K562 (cell line): ENCODE measurements around the gene API5. TPM values are rescaled to one million over a fixed set of nuclear protein-coding genes. Genes with fewer than 3 reads are reported as not detected.

Source experiments
- ATAC-seq: fragments of 200-7000 bp; cut with Tn5 transposase; 3 replicates; pipeline ENCODE4 v1.9.1; 2020; ENCODE audit warnings: moderate library complexity
- BruUV-seq: library from RNA; stranded (reverse); fragments of 400-500 nt; replicated peaks from 2 replicates; lab custom pipeline; 2021; lab: Mats Ljungman, UMichigan
- CTCF ChIA-PET: fragments of 300-600 bp; formaldehyde crosslinking; extraction: SDS; loops from one replicate; lab custom pipeline; 2021; ENCODE audit warnings: low intra/inter-chr PET ratio; lab: Yijun Ruan, JAX
- POLR2A ChIA-PET: fragments of 300-600, 350-650 bp; sonication (Branson Sonifier 250); formaldehyde crosslinking; extraction: SDS; loops from one replicate; lab custom pipeline; 2021; ENCODE audit warnings: antibody characterized with exemption, inconsistent platforms; lab: Yijun Ruan, JAX
- DNase-seq, 4 experiments: peaks; one replicate each; pipeline versions ENCODE4 v3.0.0 to v3.0.0-alpha.2; 2011 to 2018; ENCODE audit warnings: low spot score in 3 of 4, mixed read lengths in 3 of 4; ENCODE audit errors: extremely low read depth in 1 of 4
- FAIRE-seq: peaks from 2 replicates; lab custom pipeline; 2011; peaks lifted over from hg19 to GRCh38; lab: Jason Lieb, UNC
- H2AFZ ChIP-seq: 2 replicates; pipeline ENCODE4 v1.6.0; 2011; ENCODE audit warnings: low read depth, low read length, control low read depth, inconsistent platforms
- H3K27ac ChIP-seq: fragments of 200-600 bp; 3 replicates; pipeline ENCODE4 v1.8.0; 2011; ENCODE audit warnings: low read depth, mild to moderate bottlenecking, control low read depth, inconsistent platforms, low read length, moderate library complexity, mixed read lengths; ENCODE audit errors: extremely low read depth
- H3K27me3 ChIP-seq, 2 experiments: fragments of 300-600 bp in 1 of 2; 2 replicates in 1 of 2; 3 replicates in 1 of 2; pipeline versions ENCODE4 v1.6.0 to v1.8.0; 2011; ENCODE audit warnings: inconsistent platforms in 2 of 2, low read length in 2 of 2, mild to moderate bottlenecking in 1 of 2, mixed read lengths in 1 of 2, moderate library complexity in 1 of 2; ENCODE audit not compliant: control insufficient read depth in 2 of 2, insufficient read depth in 2 of 2
- H3K36me3 ChIP-seq: fragments of 300-600 bp; 3 replicates; pipeline ENCODE4 v1.8.0; 2011; ENCODE audit warnings: mild to moderate bottlenecking, low read length, inconsistent platforms; ENCODE audit not compliant: control insufficient read depth, insufficient read depth
- H3K4me1 ChIP-seq, 2 experiments: fragments of 200-600 bp in 1 of 2; replicated peaks in 1 of 2; 2 replicates in 1 of 2; 3 replicates in 1 of 2; pipeline versions ENCODE4 v1.5.1 to v1.8.0; 2011; ENCODE audit warnings: inconsistent platforms in 2 of 2, low read length in 2 of 2, mild to moderate bottlenecking in 1 of 2, mixed read lengths in 1 of 2, moderate library complexity in 1 of 2; ENCODE audit not compliant: control insufficient read depth in 2 of 2, insufficient read depth in 2 of 2
- H3K4me2 ChIP-seq: 2 replicates; pipeline ENCODE4 v1.6.1; 2011; ENCODE audit warnings: low read length, control low read depth, inconsistent platforms, mixed read lengths; ENCODE audit not compliant: insufficient read depth
- H3K4me3 ChIP-seq: fragments of 200-600 bp; sonication (generic), shearing (Covaris generic); 2 replicates; pipeline ENCODE4 v1.5.1; 2016; ENCODE audit warnings: control low read depth, inconsistent platforms
- H3K79me2 ChIP-seq: fragments of 200-600 bp; 3 replicates; pipeline ENCODE4 v1.8.0; 2011; ENCODE audit warnings: low read length, inconsistent platforms; ENCODE audit not compliant: control insufficient read depth, insufficient read depth
- H3K9ac ChIP-seq, 2 experiments: 2 replicates each; pipeline versions ENCODE4 v1.6.0 to v1.6.1; 2011; ENCODE audit warnings: low read depth in 2 of 2, low read length in 2 of 2, control low read depth in 1 of 2, inconsistent platforms in 1 of 2, mild to moderate bottlenecking in 1 of 2, mixed read lengths in 1 of 2; ENCODE audit not compliant: insufficient read depth in 1 of 2
- H3K9me1 ChIP-seq: one replicate; pipeline ENCODE4 v1.6.0; 2011; ENCODE audit warnings: inconsistent platforms, mild to moderate bottlenecking, low read length, moderate library complexity; ENCODE audit not compliant: control insufficient read depth, insufficient read depth
- H3K9me3 ChIP-seq: replicated peaks from 2 replicates; pipeline ENCODE4 v1.5.1; 2011; ENCODE audit warnings: low read depth, low read length, inconsistent platforms; ENCODE audit not compliant: control insufficient read depth, insufficient read depth
- H4K20me1 ChIP-seq: replicated peaks from 2 replicates; pipeline ENCODE4 v1.6.1; 2011; ENCODE audit warnings: low read length, inconsistent platforms, mixed read lengths; ENCODE audit not compliant: control insufficient read depth, insufficient read depth
- HSF4 ChIP-seq: fragments of 250-450 bp; sonication (Bioruptor Pico); IDR thresholded peaks from 2 replicates; pipeline ENCODE4 v2.1.2; 2022; ENCODE audit warnings: mild to moderate bottlenecking, moderate library complexity, borderline replicate concordance
- L3MBTL2 ChIP-seq: fragments of 450-650 bp; IDR thresholded peaks from 2 replicates; pipeline ENCODE4 v1.6.1; 2016; ENCODE audit warnings: mild to moderate bottlenecking, moderate library complexity
- MBD1 ChIP-seq: fragments of 250-450 bp; sonication (Bioruptor Pico); IDR thresholded peaks from 2 replicates; pipeline ENCODE4 v1.8.0; 2022; ENCODE audit warnings: inconsistent platforms
- MNT ChIP-seq, 2 experiments: fragments of 450-650 bp; conservative IDR thresholded peaks; 2 replicates each; pipeline ENCODE4 v1.6.1; 2017; ENCODE audit warnings: mild to moderate bottlenecking in 2 of 2, moderate library complexity in 2 of 2
- NFRKB ChIP-seq: fragments of 450-650 bp; IDR thresholded peaks from 2 replicates; pipeline ENCODE4 v1.6.1; 2016; ENCODE audit warnings: low read depth
- PCBP1 ChIP-seq: fragments of 200-400 bp; formaldehyde crosslinking; IDR thresholded peaks from 2 replicates; pipeline ENCODE4 v1.6.1; 2018; ENCODE audit warnings: mild to moderate bottlenecking, low read depth, low read length; ENCODE audit not compliant: poor library complexity, severe bottlenecking
- SPI1 ChIP-seq: IDR thresholded peaks from 2 replicates; pipeline ENCODE4 v1.6.1; 2011; ENCODE audit warnings: low read depth, low read length, control low read depth, borderline replicate concordance
- SRSF1 ChIP-seq: fragments of 200-400 bp; formaldehyde crosslinking; IDR thresholded peaks from 2 replicates; pipeline ENCODE4 v1.6.1; 2017; ENCODE audit warnings: mild to moderate bottlenecking, low read depth, low read length, moderate library complexity
- STAT5A ChIP-seq: IDR thresholded peaks from 2 replicates; pipeline ENCODE4 v1.6.1; 2012; ENCODE audit warnings: low read length, inconsistent platforms, borderline replicate concordance
- U2AF1 ChIP-seq: fragments of 200-400 bp; formaldehyde crosslinking; optimal IDR thresholded peaks from 2 replicates; pipeline ENCODE3; 2017; ENCODE audit warnings: mild to moderate bottlenecking, low read depth, low read length, moderate library complexity
- USF2 ChIP-seq: sonication (generic); formaldehyde crosslinking; IDR thresholded peaks from 2 replicates; pipeline ENCODE4 v1.5.0; 2020; ENCODE audit warnings: missing genetic modification reagents
- ZNF232 ChIP-seq: sonication (generic); formaldehyde crosslinking; IDR thresholded peaks from 2 replicates; pipeline ENCODE4 v1.8.0; 2022; ENCODE audit warnings: mild to moderate bottlenecking, missing genetic modification reagents
- ZNF507 ChIP-seq: conservative IDR thresholded peaks from 2 replicates; pipeline ENCODE4 v1.6.1; 2017; ENCODE audit warnings: missing genetic modification characterization, missing compliant biosample characterization
- ZNF76 ChIP-seq: fragments of 250-450 bp; sonication (Bioruptor Pico); IDR thresholded peaks from 2 replicates; pipeline ENCODE4 v1.4.0; 2020; ENCODE audit warnings: mild to moderate bottlenecking, moderate library complexity, borderline replicate concordance
- WGBS: fragments of 100-300 bp; shearing (Covaris generic); methylation state at CpG from one replicate; pipeline ENCODE4 v1.1.6; 2016; ENCODE audit warnings: low coverage, mixed read lengths; ENCODE audit not compliant: insufficient coverage; ENCODE audit errors: missing lambda C conversion rate; 5-methylcytosine and 5-hydroxymethylcytosine counted together
- in situ Hi-C: fragments of 300-500 bp; cut with MboI; formaldehyde crosslinking; loops from 4 replicates; pipeline ENCODE4 v1.15.0; 2018; ENCODE audit warnings: inconsistent platforms, mixed read lengths
- intact Hi-C: fragments of 100-400 bp; cut with micrococcal nuclease; formaldehyde crosslinking; loops from 2 replicates; pipeline ENCODE4 v1.14.2; 2022
- polyA plus RNA-seq, 8 experiments: library from polyadenylated mRNA; depleted of rRNA in 4 of 8; stranded (reverse) in 5 of 8; unstranded in 3 of 8; fragments of >200 nt; fragmentation: Nextera tagmentation in 2 of 8; fragmentation: Illumina TruSeq in 1 of 8; extraction: Ambion mirVana in 2 of 8; extraction: Trizol in 1 of 8; gene quantifications; 2 replicates each; pipeline versions ENCODE4 v1.2.1 to v1.2.3, GENCODE V29; 2011 to 2014; ENCODE audit warnings: inconsistent platforms in 1 of 8, missing spikeins in 1 of 8
- total RNA-seq, 7 experiments: library from RNA; depleted of rRNA in 6 of 7; stranded (reverse); fragments of >200 nt in 6 of 7; fragmentation: Illumina TruSeq in 2 of 7; extraction: Trizol in 2 of 7; gene quantifications; 2 replicates each; pipeline versions ENCODE4 v1.2.1 to v1.2.3, GENCODE V29; 2011 to 2021; ENCODE audit warnings: low replicate concordance in 1 of 7
- TF ChIP-seq, protein P1 (sequence below): IDR thresholded peaks from 2 replicates; pipeline ENCODE4 v1.6.1; 2011; ENCODE audit not compliant: insufficient read length; ENCODE audit errors: extremely low read depth

Gene API5
- total and polyA plus RNA-seq, 9 of the 15 experiments (the other 6 are each of a cell fraction or from before 2014, with no cell fraction given): 59.8 to 146 (median 123) TPM

DNA sequence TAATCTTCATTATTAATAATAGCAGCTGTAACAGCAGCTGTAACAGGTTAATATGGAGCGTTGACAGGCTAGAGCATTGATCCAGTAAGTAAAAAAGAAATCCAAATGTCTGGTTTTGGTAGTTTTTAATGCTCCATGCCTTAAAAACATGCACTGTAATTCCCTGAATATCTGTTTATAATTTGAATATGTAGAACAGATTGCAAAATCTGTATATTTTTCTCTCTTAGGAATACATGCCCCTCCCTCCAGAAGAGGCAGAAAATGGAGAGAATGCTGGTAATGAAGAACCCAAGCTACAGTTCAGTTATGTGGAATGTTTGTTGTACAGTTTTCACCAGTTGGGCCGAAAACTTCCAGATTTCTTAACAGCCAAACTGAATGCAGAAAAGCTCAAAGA is 16.7 kb downstream of the API5 start:
- Histone ChIP-seq H3K27me3 (no peaks in the 10 kb centered on the region), H3K27ac (no peak overlapping the region), H3K4me3 (no peak overlapping the region), H3K36me3 (peaks cover 98% of the 10 kb centered on the region), H3K9ac (no peak overlapping the region), H3K4me1 (no peaks in the 10 kb centered on the region), H2AFZ (no peak overlapping the region), H4K20me1 (no peaks in the 10 kb centered on the region), H3K9me3 (no peaks in the 10 kb centered on the region), H3K79me2 (no peaks in the 10 kb centered on the region), H3K4me2 (no peak overlapping the region), H3K9me1 (no peaks in the 10 kb centered on the region)
- no peak for ATAC-seq
- intact Hi-C loops: loop anchor here (5.0 kb wide), 1 partner anchor 89 kb away; no protein-coding TSS in a partner anchor
- in situ Hi-C loops: no loop called here
- BruUV-seq: no TSS peak
- no peak for FAIRE-seq
- POLR2A ChIA-PET: interaction anchor here (1.2 to 2.0 kb wide), 3 partner anchors 11 to 30 kb away, joined by 3 to 5 read pairs (median 5); partner anchors contain the start of gene TTC17
- DNase-seq: no peak
- CTCF ChIA-PET: no interaction called here
- 92% methylated on average over 2 of the region's 2 CpGs for WGBS
- TF ChIP-seq PCBP1 (no peak), SRSF1 (no peak), ZNF76 (CRISPR knock-in tag) (no peak), USF2 (CRISPR knock-in tag) (no peak), ZNF232 (no peak), HSF4 (CRISPR knock-in tag) (no peak), NFRKB (no peak), ZNF507 (tag) (no peak), SPI1 (no peak), MNT (conservative IDR thresholded peaks at IDR 0.05) (no peak), STAT5A (no peak), L3MBTL2 (no peak), MBD1 (CRISPR knock-in tag) (no peak), U2AF1 (no peak)
- TF ChIP-seq, protein P1, sequence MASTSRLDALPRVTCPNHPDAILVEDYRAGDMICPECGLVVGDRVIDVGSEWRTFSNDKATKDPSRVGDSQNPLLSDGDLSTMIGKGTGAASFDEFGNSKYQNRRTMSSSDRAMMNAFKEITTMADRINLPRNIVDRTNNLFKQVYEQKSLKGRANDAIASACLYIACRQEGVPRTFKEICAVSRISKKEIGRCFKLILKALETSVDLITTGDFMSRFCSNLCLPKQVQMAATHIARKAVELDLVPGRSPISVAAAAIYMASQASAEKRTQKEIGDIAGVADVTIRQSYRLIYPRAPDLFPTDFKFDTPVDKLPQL: no peak
